Chondrocyte (in vitro differentiated cells): Measurements from ENCODE around the gene PSMD13. TPM values are rescaled to one million over a fixed set of nuclear protein-coding genes. Genes with fewer than 3 reads are reported as not detected.

Experiments
- DNase-seq: peaks from one replicate; pipeline ENCODE4 v3.0.0; 2021; ENCODE audit warnings: mixed read lengths, low spot score
- H3K27ac Mint-ChIP-seq: one replicate; pipeline ENCODE4 v1.8.0; 2021; ENCODE audit warnings: mild to moderate bottlenecking, moderate library complexity, mixed read lengths; ENCODE audit not compliant: unreplicated experiment
- H3K27me3 Mint-ChIP-seq: 2 replicates; pipeline ENCODE4 v1.8.0; 2021; ENCODE audit warnings: low read depth, mixed read lengths
- H3K36me3 Mint-ChIP-seq: 2 replicates; pipeline ENCODE4 v1.8.0; 2021; ENCODE audit warnings: low read depth, mixed read lengths
- H3K4me1 Mint-ChIP-seq: 2 replicates; pipeline ENCODE4 v1.8.0; 2021; ENCODE audit warnings: low read depth, mild to moderate bottlenecking, mixed read lengths
- H3K4me3 Mint-ChIP-seq: one replicate; pipeline ENCODE4 v1.8.0; 2021; ENCODE audit warnings: mild to moderate bottlenecking, moderate library complexity, mixed read lengths; ENCODE audit not compliant: unreplicated experiment
- H3K9me3 Mint-ChIP-seq: 2 replicates; pipeline ENCODE4 v1.8.0; 2021; ENCODE audit warnings: low read depth, mixed read lengths
- total RNA-seq: library from RNA; stranded (reverse); gene quantifications from 3 replicates; pipeline ENCODE4 v1.2.1, GENCODE V29; 2021
- TF ChIP-seq, protein P1 (sequence below): fragments of 200-600 bp; sonication (generic); IDR thresholded peaks from 2 replicates; pipeline ENCODE4 v1.5.0; 2021; ENCODE audit warnings: antibody characterized with exemption, mild to moderate bottlenecking, moderate library complexity

Gene PSMD13
- total RNA-seq, 1 donor from 2014 or later: 103 TPM

DNA sequence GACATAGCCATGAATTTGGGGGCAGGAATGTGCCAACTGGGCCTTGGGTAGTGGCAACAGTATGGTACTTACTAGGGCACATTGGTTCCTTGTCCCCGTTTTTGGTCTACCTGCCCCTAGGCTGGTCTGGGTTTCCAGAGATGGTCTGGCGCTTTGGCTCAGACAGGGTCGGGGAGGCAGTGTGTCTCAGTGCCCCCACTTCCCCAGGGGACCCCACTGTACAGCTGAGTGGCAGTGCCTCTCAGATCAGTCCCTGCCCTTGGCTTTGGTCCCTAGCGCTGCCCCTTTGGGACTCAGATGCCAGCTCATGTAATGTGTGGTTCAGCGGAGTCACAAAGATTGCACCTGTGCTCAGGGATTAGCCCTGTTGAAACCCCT, 26.0 kb upstream of the PSMD13 start:
- H3K36me3 Mint-ChIP-seq: peaks cover 16% of the 10 kb centered on the region
- no peaks in the 10 kb centered on the region for H3K9me3 Mint-ChIP-seq
- peak overlapping the region; percentile 96 for H3K27ac Mint-ChIP-seq
- H3K4me3 Mint-ChIP-seq: no peak overlapping the region
- peaks cover 32% of the 10 kb centered on the region for H3K4me1 Mint-ChIP-seq
- peak; percentile 60 for DNase-seq
- TF ChIP-seq, protein P1, sequence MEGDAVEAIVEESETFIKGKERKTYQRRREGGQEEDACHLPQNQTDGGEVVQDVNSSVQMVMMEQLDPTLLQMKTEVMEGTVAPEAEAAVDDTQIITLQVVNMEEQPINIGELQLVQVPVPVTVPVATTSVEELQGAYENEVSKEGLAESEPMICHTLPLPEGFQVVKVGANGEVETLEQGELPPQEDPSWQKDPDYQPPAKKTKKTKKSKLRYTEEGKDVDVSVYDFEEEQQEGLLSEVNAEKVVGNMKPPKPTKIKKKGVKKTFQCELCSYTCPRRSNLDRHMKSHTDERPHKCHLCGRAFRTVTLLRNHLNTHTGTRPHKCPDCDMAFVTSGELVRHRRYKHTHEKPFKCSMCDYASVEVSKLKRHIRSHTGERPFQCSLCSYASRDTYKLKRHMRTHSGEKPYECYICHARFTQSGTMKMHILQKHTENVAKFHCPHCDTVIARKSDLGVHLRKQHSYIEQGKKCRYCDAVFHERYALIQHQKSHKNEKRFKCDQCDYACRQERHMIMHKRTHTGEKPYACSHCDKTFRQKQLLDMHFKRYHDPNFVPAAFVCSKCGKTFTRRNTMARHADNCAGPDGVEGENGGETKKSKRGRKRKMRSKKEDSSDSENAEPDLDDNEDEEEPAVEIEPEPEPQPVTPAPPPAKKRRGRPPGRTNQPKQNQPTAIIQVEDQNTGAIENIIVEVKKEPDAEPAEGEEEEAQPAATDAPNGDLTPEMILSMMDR: no peak
- H3K27me3 Mint-ChIP-seq: no peaks in the 10 kb centered on the region

DNA sequence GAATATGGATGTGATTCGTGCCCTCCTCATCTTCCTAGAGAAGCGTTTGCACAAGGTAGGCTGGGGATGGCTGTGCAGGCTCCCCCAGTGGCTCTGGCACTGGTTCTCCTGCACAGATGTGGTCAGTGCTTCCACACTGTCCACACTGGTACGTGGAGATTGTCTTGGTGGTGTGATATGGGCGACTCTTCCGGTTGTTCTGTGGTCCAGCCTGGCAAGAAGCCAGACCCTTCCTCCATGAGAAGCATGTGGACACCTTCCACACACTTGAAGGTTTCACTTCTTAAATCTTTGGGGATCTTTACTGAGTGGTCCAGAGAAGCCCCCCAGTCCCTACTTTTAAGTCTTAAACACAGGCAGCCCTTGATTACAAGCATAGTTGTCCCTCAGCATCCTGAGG, 25.5 kb upstream of the PSMD13 start:
- TF ChIP-seq, protein P1: no peak
- Mint-ChIP-seq H3K9me3 (no peaks in the 10 kb centered on the region), H3K27ac (no peak overlapping the region), H3K4me3 (no peak overlapping the region), H3K4me1 (peaks cover 27% of the 10 kb centered on the region), H3K36me3 (peaks cover 16% of the 10 kb centered on the region), H3K27me3 (no peaks in the 10 kb centered on the region)
- DNase-seq: peak; percentile 20

DNA sequence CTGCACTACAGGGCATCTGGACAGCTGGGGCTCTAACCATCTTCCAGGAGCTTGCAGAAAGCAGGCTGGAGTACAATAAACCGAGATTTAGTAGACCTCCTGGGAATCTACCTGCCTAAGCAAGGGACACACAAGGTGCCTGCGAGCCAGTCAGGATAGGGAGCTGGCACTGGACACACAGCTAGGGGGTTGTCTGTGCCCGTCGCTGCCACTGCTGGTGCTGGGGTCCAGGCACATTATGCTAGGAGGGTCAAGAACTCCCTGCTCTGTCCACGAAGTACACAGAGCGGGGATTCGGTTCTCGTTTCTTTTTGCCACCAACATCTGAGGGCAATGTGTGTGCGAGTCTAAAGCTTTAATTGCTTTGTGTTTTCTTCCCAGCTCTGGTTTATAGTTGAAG, 25.0 kb upstream of the PSMD13 start:
- Mint-ChIP-seq H3K4me3 (no peak overlapping the region), H3K4me1 (peaks cover 26% of the 10 kb centered on the region), H3K27ac (no peak overlapping the region)

DNA sequence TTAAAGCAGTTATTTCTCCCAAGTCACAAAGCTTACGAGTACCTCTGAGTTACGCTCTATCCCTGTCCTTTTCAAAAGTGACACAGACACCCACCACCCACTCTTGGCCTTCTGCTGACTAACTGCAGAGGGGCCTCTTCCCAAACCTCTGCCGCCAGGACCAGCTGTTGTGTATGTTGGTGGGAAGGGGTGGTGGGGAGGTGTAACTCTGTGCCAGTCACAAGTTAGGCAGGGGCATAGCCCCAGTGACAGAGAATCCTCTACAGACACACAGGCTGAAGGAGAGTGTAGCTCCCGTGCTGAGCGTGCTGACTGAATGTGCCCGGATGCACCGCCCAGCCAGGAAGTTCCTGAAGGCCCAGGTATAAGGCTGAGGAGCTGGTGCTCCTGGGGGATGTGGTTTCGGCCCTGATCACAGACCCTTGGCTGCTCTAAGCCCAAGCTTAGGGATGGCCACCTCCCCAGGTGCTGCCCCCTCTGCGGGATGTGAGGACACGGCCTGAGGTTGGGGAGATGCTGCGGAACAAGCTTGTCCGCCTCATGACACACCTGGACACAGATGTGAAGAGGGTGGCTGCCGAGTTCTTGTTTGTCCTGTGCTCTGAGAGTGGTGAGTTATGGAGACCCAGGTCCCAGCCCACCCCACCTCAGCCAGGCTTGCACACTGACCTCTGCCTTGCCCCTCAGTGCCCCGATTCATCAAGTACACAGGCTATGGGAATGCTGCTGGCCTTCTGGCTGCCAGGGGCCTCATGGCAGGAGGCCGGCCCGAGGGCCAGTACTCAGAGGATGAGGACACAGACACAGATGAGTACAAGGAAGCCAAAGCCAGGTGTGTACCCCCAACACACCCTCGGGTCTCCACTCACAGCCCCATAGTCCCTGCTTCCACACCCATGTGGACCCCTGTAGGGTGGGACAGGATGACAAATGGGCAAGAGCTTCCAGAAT, 24.4 kb upstream of the PSMD13 start:
- Mint-ChIP-seq H3K4me3 (no peak overlapping the region), H3K9me3 (no peaks in the 10 kb centered on the region), H3K27ac (no peak overlapping the region), H3K27me3 (no peaks in the 10 kb centered on the region), H3K36me3 (peaks cover 16% of the 10 kb centered on the region), H3K4me1 (peaks cover 26% of the 10 kb centered on the region)
- TF ChIP-seq, protein P1: no peak
- DNase-seq: peak; percentile 61

More for the DNA sequence above, 25.0 kb upstream of the PSMD13 start:
- TF ChIP-seq, protein P1: no peak
- H3K9me3 Mint-ChIP-seq: no peaks in the 10 kb centered on the region
- no peaks in the 10 kb centered on the region for H3K27me3 Mint-ChIP-seq
- peak; percentile 63 for DNase-seq
- peaks cover 16% of the 10 kb centered on the region for H3K36me3 Mint-ChIP-seq

DNA sequence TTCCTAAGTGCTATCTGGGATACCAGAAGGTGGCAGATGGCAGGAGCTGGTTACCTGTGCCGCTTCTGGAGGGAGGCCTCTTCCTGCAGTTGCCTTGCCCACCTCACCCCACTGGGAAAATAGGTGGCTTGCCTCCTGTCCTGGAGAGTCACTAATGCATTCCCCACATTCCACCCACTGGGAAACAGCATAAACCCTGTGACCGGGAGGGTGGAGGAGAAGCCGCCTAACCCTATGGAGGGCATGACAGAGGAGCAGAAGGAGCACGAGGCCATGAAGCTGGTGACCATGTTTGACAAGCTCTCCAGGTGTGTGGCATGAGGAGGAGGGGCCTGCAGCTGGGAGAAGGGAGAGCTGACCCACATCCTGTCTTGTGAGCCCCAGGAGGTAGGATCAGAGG, 23.7 kb upstream of the PSMD13 start:
- Mint-ChIP-seq H3K4me1 (peaks cover 26% of the 10 kb centered on the region), H3K4me3 (no peak overlapping the region), H3K27me3 (no peaks in the 10 kb centered on the region), H3K27ac (no peak overlapping the region), H3K9me3 (no peaks in the 10 kb centered on the region), H3K36me3 (peaks cover 16% of the 10 kb centered on the region)
- peak; percentile 27 for DNase-seq
- TF ChIP-seq, protein P1: no peak
